Hepatocyte (in vitro differentiated cells): Measurements from ENCODE around the gene PSD2. TPM values are rescaled to one million over a fixed set of nuclear protein-coding genes. Genes with fewer than 3 reads are reported as not detected.
"Not testable (repeated sequence)": the region's sequence is repeated elsewhere in the genome, so short reads cannot be mapped to it uniquely, and the experiment has no call there.

Experiments
- DNase-seq: peaks from one replicate; pipeline ENCODE4 v3.0.0-alpha.2; 2016; ENCODE audit warnings: low spot score
- H2AFZ ChIP-seq: fragments of 200-600 bp; sonication (generic); 2 replicates; pipeline ENCODE4 v1.6.0; 2016; ENCODE audit warnings: antibody characterized with exemption, mild to moderate bottlenecking
- H3K27ac ChIP-seq: fragments of 200-600 bp; sonication (generic); 2 replicates; pipeline ENCODE4 v1.5.1; 2016; ENCODE audit warnings: mild to moderate bottlenecking
- H3K27me3 ChIP-seq: fragments of 200-600 bp; sonication (generic); 2 replicates; pipeline ENCODE4 v1.6.1; 2016
- H3K36me3 ChIP-seq: fragments of 200-600 bp; sonication (generic); replicated peaks from 2 replicates; pipeline ENCODE4 v1.5.1; 2016; ENCODE audit warnings: low read depth; ENCODE audit not compliant: insufficient read depth
- H3K4me1 ChIP-seq: fragments of 200-600 bp; sonication (generic); 2 replicates; pipeline ENCODE4 v1.5.1; 2016; ENCODE audit warnings: mild to moderate bottlenecking, moderate library complexity; ENCODE audit not compliant: insufficient read depth
- H3K4me2 ChIP-seq: fragments of 200-600 bp; sonication (generic); 2 replicates; pipeline ENCODE4 v1.6.0; 2016
- H3K4me3 ChIP-seq: fragments of 200-600 bp; sonication (generic); 2 replicates; pipeline ENCODE4 v1.5.1; 2016; ENCODE audit warnings: mild to moderate bottlenecking
- H3K79me2 ChIP-seq: fragments of 200-600 bp; sonication (generic); 2 replicates; pipeline ENCODE4 v1.6.0; 2017; ENCODE audit warnings: mild to moderate bottlenecking
- H3K9me2 ChIP-seq: fragments of 200-600 bp; sonication (generic); replicated peaks from 2 replicates; pipeline ENCODE4 v1.6.0; 2017; ENCODE audit warnings: mild to moderate bottlenecking; ENCODE audit not compliant: insufficient read depth
- H3K9me3 ChIP-seq: fragments of 200-600 bp; sonication (generic); 2 replicates; pipeline ENCODE4 v1.5.1; 2016; ENCODE audit warnings: low read depth, mild to moderate bottlenecking
- H4K20me1 ChIP-seq: fragments of 200-600 bp; sonication (generic); 2 replicates; pipeline ENCODE4 v1.6.0; 2016; ENCODE audit warnings: mild to moderate bottlenecking; ENCODE audit not compliant: insufficient read depth, poor library complexity, severe bottlenecking
- CTCF ChIP-seq: fragments of 200-600 bp; sonication (generic); IDR thresholded peaks from 2 replicates; pipeline ENCODE4 v1.5.1; 2016; ENCODE audit warnings: antibody characterized with exemption, mild to moderate bottlenecking; ENCODE audit not compliant: poor library complexity
- EZH2 ChIP-seq: fragments of 200-600 bp; sonication (generic); IDR thresholded peaks from 2 replicates; pipeline ENCODE4 v1.6.1; 2016; ENCODE audit warnings: antibody characterized with exemption, mild to moderate bottlenecking, borderline replicate concordance
- EZH2phosphoT487 ChIP-seq: fragments of 200-600 bp; sonication (generic); IDR thresholded peaks from one replicate; pipeline ENCODE4 v1.6.1; 2018; ENCODE audit warnings: antibody characterized with exemption, mild to moderate bottlenecking, low read depth, moderate library complexity; ENCODE audit not compliant: unreplicated experiment, severe bottlenecking
- WGBS: methylation state at CpG from one replicate; pipeline ENCODE4 v1.1.6; 2016; ENCODE audit warnings: low lambda C conversion rate; ENCODE audit errors: missing lambda C conversion rate; 5-methylcytosine and 5-hydroxymethylcytosine counted together
- polyA plus RNA-seq: library from polyadenylated mRNA; unstranded; fragments of >200 nt; fragmentation: Nextera tagmentation; extraction: Ambion mirVana; gene quantifications from 2 replicates; pipeline ENCODE4 v1.2.1, GENCODE V29; 2016
- total RNA-seq: library from RNA; depleted of rRNA; stranded (reverse); fragments of >200 nt; gene quantifications from 2 replicates; pipeline ENCODE4 v1.2.3, GENCODE V29; 2014

Gene PSD2
- total and polyA plus RNA-seq, 2 experiments from 2014 or later: not detected

- H3K9me3 ChIP-seq: no peaks in the 10 kb centered on the region
- H3K27ac ChIP-seq: no peak overlapping the region
- no peak overlapping the region for H3K4me3 ChIP-seq
- no peak overlapping the region for H2AFZ ChIP-seq
- no peak for DNase-seq
- no peak for TF ChIP-seq EZH2
- no peak for TF ChIP-seq EZH2phosphoT487
- no peak for TF ChIP-seq CTCF
- no peaks in the 10 kb centered on the region for H3K79me2 ChIP-seq
- H3K4me1 ChIP-seq: peaks cover 3% of the 10 kb centered on the region
- H3K9me2 ChIP-seq: no peaks in the 10 kb centered on the region
- WGBS: 85% methylated on average over 11 of the region's 12 CpGs
- H3K4me2 ChIP-seq: no peak overlapping the region
- peaks cover 42% of the 10 kb centered on the region for H3K27me3 ChIP-seq
- no peaks in the 10 kb centered on the region for H4K20me1 ChIP-seq
- no peaks in the 10 kb centered on the region for H3K36me3 ChIP-seq
Measured at GRCh38 chr5:139789845-139790189, 5.8 kb upstream of the PSD2 start.

DNA sequence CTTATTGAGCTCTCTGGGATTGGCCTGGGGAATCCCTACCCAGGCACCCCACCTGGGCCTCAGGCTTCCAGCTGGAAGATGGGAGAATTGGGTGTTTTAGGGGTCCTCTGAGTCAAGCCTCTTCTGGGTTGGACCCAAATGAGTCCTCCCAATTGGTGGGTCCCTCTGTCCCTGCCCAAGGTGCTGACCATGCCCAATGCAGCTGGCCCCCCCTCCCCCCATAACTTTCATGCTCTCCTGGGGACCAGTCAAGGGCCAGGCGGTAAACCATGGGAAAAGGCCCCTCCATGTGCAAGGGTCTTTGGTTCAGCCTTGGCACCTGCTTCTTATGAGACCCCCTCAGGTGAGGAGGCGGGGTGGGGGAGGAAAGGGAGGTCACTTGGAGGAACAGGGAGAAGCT is 3.4 kb upstream of the PSD2 start:
- no peak for DNase-seq
- Histone ChIP-seq H3K79me2 (no peaks in the 10 kb centered on the region), H3K4me2 (no peak overlapping the region), H3K9me2 (no peaks in the 10 kb centered on the region), H3K4me3 (no peak overlapping the region), H2AFZ (no peak overlapping the region), H3K4me1 (peaks cover 3% of the 10 kb centered on the region), H3K27me3 (peaks cover 58% of the 10 kb centered on the region), H4K20me1 (no peaks in the 10 kb centered on the region), H3K27ac (no peak overlapping the region), H3K36me3 (no peaks in the 10 kb centered on the region), H3K9me3 (no peaks in the 10 kb centered on the region)
- 59% methylated on average over 2 of the region's 2 CpGs for WGBS
- no peak for TF ChIP-seq EZH2
- no peak for TF ChIP-seq EZH2phosphoT487
- no peak for TF ChIP-seq CTCF

DNA sequence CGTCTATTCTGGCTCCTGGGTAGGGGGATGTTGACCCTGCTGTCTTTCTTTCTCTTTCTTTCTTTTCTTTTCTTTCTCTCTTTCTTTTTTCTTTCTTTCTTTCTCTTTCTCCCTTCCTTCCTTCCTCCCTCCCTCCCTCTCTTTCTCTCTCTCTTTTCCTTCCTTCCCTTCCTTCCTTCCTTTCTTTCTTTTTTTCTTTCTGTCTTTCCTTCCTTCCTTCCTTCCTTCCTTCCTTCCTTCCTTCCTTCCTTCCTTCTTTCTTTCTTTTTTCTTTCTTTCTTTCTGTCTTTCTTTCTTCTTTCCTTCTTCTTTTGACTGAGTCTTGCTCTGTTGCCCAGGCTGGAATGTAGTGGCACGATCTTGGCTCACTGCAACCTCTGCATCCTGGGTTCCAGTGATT is 3.0 kb upstream of the PSD2 start:
- not testable (repeated sequence) for DNase-seq, H3K9me3 ChIP-seq, H3K36me3 ChIP-seq, H3K79me2 ChIP-seq, H2AFZ ChIP-seq, H3K4me3 ChIP-seq, H3K4me2 ChIP-seq, H3K27ac ChIP-seq, H4K20me1 ChIP-seq, H3K9me2 ChIP-seq, H3K4me1 ChIP-seq
- 75% methylated on average over 2 of the region's 2 CpGs for WGBS
- peaks cover 62% of the 10 kb centered on the region for H3K27me3 ChIP-seq

DNA sequence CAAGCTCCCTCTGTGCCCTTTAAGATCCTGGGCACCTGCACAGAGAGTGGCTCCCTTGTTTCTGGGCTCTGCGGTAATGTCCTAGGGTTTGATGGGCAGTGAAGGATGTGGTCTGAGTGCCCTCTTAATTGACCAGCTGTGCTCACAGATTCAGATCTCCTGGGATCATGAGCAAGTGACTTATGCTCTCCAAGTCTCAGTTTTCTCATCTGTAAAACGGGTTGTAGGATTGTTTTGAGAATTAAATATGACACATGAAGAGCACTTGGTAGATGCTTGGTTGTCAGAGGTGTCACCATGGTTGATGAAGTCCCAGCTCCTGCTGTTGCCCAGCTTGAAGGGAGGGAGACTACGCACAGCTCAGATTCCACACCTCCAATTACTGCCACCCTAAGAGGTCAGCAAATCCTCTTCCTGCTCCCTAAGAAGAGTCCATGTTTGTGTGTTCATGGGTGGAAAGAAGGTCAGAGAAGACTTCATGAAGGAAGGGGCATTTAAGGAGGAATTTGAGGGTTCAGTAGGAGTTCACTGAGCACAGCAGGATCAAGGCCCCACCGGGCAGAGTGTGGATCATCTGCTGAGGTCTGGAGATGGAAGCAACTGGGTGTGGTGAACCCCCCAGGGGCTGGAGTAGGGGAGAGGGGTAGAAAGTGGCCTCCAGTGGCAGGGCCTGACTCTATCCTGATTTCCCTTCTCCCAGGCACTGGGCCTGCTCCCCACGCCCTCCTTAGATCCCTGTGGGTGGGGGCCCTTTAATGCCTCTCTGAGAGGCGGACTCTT is 1.4 kb upstream of the PSD2 start:
- DNase-seq: no peak
- Histone ChIP-seq H3K4me3 (no peak overlapping the region), H3K27ac (no peak overlapping the region), H3K4me1 (no peaks in the 10 kb centered on the region), H3K79me2 (no peaks in the 10 kb centered on the region), H3K36me3 (no peaks in the 10 kb centered on the region), H3K9me2 (no peaks in the 10 kb centered on the region), H3K9me3 (no peaks in the 10 kb centered on the region), H4K20me1 (no peaks in the 10 kb centered on the region), H3K27me3 (peaks cover 76% of the 10 kb centered on the region), H2AFZ (no peak overlapping the region), H3K4me2 (no peak overlapping the region)
- 63% methylated on average over 6 of the region's 6 CpGs for WGBS
- TF ChIP-seq CTCF: no peak
- no peak for TF ChIP-seq EZH2phosphoT487
- TF ChIP-seq EZH2: no peak
